DOHH2 (cell line): ENCODE results near the gene CNTN4.

ENCODE experiments used
- CTCF ChIP-seq: fragments of 200-600 bp; sonication (generic); IDR thresholded peaks from one replicate; pipeline ENCODE4 v1.5.1; 2014; ENCODE audit warnings: antibody characterized with exemption, mild to moderate bottlenecking, low read depth, low read length; ENCODE audit not compliant: poor library complexity, severe bottlenecking
- EZH2phosphoT487 ChIP-seq: fragments of 200-600 bp; sonication (generic); IDR thresholded peaks from 2 replicates; pipeline ENCODE4 v1.6.1; 2017; ENCODE audit warnings: borderline replicate concordance, mild to moderate bottlenecking, antibody characterized with exemption, low read length, moderate library complexity, mixed read lengths

GRCh38 chr3:2568929-2569328, 470.3 kb downstream of the CNTN4 start:
- no peak for TF ChIP-seq CTCF
- no peak for TF ChIP-seq EZH2phosphoT487
